ENCODE results near the gene RSU1. TPM values are rescaled to one million over a fixed set of nuclear protein-coding genes. Genes with fewer than 3 reads are reported as not detected.

The RSU1 gene
- total RNA-seq, 1 donor = 94.1 TPM

DNA sequence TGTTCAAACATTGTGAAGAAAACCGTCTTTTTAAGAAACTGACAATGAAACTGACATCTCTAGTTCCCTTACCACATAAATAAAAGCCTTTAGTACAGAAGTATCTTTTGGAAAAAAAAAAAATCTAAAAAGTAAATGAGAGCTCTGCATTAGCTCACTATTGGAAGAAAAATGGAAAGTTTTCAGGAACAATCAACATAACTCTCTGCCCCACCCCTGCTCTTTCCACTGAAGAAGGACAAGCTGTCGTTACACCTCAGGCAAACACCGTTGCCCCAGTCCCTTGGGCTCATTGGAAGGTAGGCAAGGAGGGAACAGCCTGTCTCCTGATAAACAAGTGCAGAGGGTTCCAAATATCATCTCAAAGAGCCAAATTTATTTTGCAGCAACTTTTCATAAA, 273.1 kb downstream of the RSU1 start:
- H4K20me1 ChIP-seq (ENCODE audit: insufficient read depth, low read length) = no peaks in the 10 kb centered on the region
- H3K4me1 ChIP-seq (ENCODE audit: insufficient read depth, low read length) = no peaks in the 10 kb centered on the region
- no peaks in the 10 kb centered on the region for H3K9me3 ChIP-seq (ENCODE audit: low read depth, low read length)
- no peaks in the 10 kb centered on the region for H3K27me3 ChIP-seq (ENCODE audit: insufficient read depth, low read length)
- no peak for DNase-seq (ENCODE audit: insufficient read length, low spot score, missing footprints)
- H3K36me3 ChIP-seq (ENCODE audit: insufficient read depth, low read length) = no peaks in the 10 kb centered on the region
- no peak overlapping the region for H3K4me2 ChIP-seq (ENCODE audit: insufficient read depth, low read length)
- TF ChIP-seq, protein P1, sequence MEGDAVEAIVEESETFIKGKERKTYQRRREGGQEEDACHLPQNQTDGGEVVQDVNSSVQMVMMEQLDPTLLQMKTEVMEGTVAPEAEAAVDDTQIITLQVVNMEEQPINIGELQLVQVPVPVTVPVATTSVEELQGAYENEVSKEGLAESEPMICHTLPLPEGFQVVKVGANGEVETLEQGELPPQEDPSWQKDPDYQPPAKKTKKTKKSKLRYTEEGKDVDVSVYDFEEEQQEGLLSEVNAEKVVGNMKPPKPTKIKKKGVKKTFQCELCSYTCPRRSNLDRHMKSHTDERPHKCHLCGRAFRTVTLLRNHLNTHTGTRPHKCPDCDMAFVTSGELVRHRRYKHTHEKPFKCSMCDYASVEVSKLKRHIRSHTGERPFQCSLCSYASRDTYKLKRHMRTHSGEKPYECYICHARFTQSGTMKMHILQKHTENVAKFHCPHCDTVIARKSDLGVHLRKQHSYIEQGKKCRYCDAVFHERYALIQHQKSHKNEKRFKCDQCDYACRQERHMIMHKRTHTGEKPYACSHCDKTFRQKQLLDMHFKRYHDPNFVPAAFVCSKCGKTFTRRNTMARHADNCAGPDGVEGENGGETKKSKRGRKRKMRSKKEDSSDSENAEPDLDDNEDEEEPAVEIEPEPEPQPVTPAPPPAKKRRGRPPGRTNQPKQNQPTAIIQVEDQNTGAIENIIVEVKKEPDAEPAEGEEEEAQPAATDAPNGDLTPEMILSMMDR (IDR thresholded peaks at IDR 0.05; ENCODE audit: extremely low read depth, low read depth, low read length) = no peak
- H3K79me2 ChIP-seq (ENCODE audit: insufficient read depth, low read length) = no peaks in the 10 kb centered on the region
- no peak overlapping the region for H3K4me3 ChIP-seq (ENCODE audit: insufficient read depth, low read length)
- H2AFZ ChIP-seq (ENCODE audit: low read length) = no peak overlapping the region
- no peak overlapping the region for H3K27ac ChIP-seq (ENCODE audit: low read depth, low read length)

Small RNAs within 50 kb of the gene (small RNA-seq; reads per million reads assigned to genes)
- not detected for gene RF02271
